Esophagus squamous epithelium (tissue), 4 donors: ENCODE results near the gene DNAH1.

Experiments
- POLR2A ChIP-seq, 4 donors: fragments of 450-650 bp; IDR thresholded peaks; one replicate each; pipeline ENCODE4 v1.6.1; 2017; ENCODE audit warnings: antibody characterized with exemption in 4 of 4, mild to moderate bottlenecking in 4 of 4, moderate library complexity in 3 of 4
- TF ChIP-seq, protein P1 (sequence below), 6 experiments: fragments of 450-650 bp in 4 of 6; fragments of 200-600 bp in 2 of 6; sonication (generic) in 2 of 6; IDR thresholded peaks; one replicate each; pipeline ENCODE4 v1.5.1; 2016 to 2019; ENCODE audit warnings: antibody characterized with exemption in 6 of 6, mild to moderate bottlenecking in 4 of 6, moderate library complexity in 4 of 6

DNA sequence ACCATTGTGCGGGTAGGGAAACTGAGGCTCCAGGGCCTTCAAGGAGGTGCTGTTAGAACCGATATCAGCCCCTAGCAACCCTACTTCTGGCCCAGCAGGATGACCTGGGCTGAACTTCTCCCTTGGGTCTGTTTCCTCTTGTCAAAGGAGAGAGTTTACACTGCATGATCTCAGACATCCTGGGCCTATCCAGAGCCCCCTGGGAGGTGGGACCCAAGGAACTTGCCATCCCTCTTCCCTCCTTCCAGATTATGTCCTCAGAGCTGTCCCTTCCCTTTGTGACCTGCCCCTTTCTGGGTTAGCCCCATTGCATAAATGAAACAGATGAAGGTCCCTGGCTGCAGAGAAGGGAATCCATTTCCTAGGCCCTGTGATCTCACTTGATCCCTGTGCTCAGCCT is 12.3 kb upstream of the DNAH1 start:
- TF ChIP-seq, protein P1, sequence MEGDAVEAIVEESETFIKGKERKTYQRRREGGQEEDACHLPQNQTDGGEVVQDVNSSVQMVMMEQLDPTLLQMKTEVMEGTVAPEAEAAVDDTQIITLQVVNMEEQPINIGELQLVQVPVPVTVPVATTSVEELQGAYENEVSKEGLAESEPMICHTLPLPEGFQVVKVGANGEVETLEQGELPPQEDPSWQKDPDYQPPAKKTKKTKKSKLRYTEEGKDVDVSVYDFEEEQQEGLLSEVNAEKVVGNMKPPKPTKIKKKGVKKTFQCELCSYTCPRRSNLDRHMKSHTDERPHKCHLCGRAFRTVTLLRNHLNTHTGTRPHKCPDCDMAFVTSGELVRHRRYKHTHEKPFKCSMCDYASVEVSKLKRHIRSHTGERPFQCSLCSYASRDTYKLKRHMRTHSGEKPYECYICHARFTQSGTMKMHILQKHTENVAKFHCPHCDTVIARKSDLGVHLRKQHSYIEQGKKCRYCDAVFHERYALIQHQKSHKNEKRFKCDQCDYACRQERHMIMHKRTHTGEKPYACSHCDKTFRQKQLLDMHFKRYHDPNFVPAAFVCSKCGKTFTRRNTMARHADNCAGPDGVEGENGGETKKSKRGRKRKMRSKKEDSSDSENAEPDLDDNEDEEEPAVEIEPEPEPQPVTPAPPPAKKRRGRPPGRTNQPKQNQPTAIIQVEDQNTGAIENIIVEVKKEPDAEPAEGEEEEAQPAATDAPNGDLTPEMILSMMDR (IDR thresholded peaks at IDR 0.05): no peak
- no peak for TF ChIP-seq POLR2A (IDR thresholded peaks at IDR 0.05)
